OCI-LY3 (cell line): ENCODE results near the gene KCNAB1.

Experiments
- EZH2phosphoT487 ChIP-seq: fragments of 200-600 bp; shearing (Covaris generic); IDR thresholded peaks from 2 replicates; pipeline ENCODE4 v1.6.1; 2018; ENCODE audit warnings: antibody characterized with exemption, mixed run types, low read depth
- TF ChIP-seq, protein P1 (sequence below): fragments of 200-600, 300-600 bp; sonication (generic); IDR thresholded peaks from 2 replicates; pipeline ENCODE4 v1.5.1; 2014; ENCODE audit warnings: antibody characterized with exemption, low read length, low read depth

DNA sequence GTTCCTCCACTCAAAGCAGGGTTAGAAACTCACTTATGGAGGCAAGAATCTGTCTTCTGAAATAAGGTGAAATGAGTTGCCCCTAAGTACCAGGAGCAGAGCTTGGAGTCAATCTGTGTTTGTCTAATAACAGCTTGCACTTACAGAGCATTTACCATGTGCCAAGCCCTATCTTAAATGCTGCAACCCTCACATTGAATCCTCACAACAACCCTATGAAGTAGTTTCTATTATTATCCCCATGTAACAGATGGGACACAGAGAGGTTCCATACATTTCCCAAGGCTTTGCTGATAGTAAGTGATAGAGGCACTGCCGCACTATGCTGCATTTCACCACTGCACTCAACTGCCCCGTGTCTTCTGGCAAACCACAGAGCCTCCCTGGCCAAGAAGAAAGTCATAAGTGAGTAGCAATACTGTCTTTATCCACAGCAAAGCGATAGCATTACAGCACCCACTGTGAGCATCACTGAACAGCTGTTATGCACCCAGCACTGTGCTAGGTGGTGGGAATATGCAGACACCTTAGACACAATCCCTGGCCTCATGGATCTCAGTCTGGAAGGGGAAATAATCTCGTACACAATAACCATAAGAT lies 293.0 kb downstream of the KCNAB1 start:
- TF ChIP-seq, protein P1, sequence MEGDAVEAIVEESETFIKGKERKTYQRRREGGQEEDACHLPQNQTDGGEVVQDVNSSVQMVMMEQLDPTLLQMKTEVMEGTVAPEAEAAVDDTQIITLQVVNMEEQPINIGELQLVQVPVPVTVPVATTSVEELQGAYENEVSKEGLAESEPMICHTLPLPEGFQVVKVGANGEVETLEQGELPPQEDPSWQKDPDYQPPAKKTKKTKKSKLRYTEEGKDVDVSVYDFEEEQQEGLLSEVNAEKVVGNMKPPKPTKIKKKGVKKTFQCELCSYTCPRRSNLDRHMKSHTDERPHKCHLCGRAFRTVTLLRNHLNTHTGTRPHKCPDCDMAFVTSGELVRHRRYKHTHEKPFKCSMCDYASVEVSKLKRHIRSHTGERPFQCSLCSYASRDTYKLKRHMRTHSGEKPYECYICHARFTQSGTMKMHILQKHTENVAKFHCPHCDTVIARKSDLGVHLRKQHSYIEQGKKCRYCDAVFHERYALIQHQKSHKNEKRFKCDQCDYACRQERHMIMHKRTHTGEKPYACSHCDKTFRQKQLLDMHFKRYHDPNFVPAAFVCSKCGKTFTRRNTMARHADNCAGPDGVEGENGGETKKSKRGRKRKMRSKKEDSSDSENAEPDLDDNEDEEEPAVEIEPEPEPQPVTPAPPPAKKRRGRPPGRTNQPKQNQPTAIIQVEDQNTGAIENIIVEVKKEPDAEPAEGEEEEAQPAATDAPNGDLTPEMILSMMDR, result no peak
- TF ChIP-seq EZH2phosphoT487, result no peak
